ENCODE data around the gene ENKD1.

Gene ENKD1

GRCh38 chr16:67679935-67680897, 13.7 kb upstream of the ENKD1 start:
- DNase-seq (ENCODE audit: low spot score): no peak

GRCh38 chr16:67678354-67679023, 11.9 kb upstream of the ENKD1 start:
- no peak for DNase-seq (ENCODE audit: low spot score)

GRCh38 chr16:67677712-67678111, 11.2 kb upstream of the ENKD1 start:
- no peak for DNase-seq (ENCODE audit: low spot score)

GRCh38 chr16:67676939-67677338, 10.4 kb upstream of the ENKD1 start:
- DNase-seq (ENCODE audit: low spot score): no peak

- DNase-seq (ENCODE audit: low spot score): no peak
These were observed 10.0 kb upstream of the ENKD1 start for GRCh38 chr16:67676516-67676915.

- no peak for DNase-seq (ENCODE audit: low spot score)
These were observed 9.4 kb upstream of the ENKD1 start for GRCh38 chr16:67675999-67676398.

GRCh38 chr16:67675579-67675935, 9.0 kb upstream of the ENKD1 start:
- DNase-seq (ENCODE audit: low spot score): no peak

GRCh38 chr16:67674851-67675578, 8.5 kb upstream of the ENKD1 start:
- no peak for DNase-seq (ENCODE audit: low spot score)

GRCh38 chr16:67673712-67674580, 7.4 kb upstream of the ENKD1 start:
- no peak for DNase-seq (ENCODE audit: low spot score)

- DNase-seq (ENCODE audit: low spot score): peak; percentile 48
These were observed 6.5 kb upstream of the ENKD1 start for GRCh38 chr16:67672739-67673662.

- no peak for DNase-seq (ENCODE audit: low spot score)
These were observed 5.8 kb upstream of the ENKD1 start for GRCh38 chr16:67672306-67672705.

GRCh38 chr16:67669499-67670101, 3.0 kb upstream of the ENKD1 start:
- no peak for DNase-seq (ENCODE audit: low spot score)

GRCh38 chr16:67668495-67669157, 2.1 kb upstream of the ENKD1 start:
- DNase-seq (ENCODE audit: low spot score): peak; percentile 9

- DNase-seq (ENCODE audit: low spot score): peak; percentile 82
These were observed 1.4 kb upstream of the ENKD1 start for GRCh38 chr16:67667817-67668494.

- DNase-seq (ENCODE audit: low spot score): no peak
These were observed 885 bp upstream of the ENKD1 start for GRCh38 chr16:67667453-67667816.

- DNase-seq (ENCODE audit: low spot score): no peak
These were observed 458 bp downstream of the ENKD1 start for GRCh38 chr16:67666032-67666551.

- DNase-seq (ENCODE audit: low spot score): no peak
These were observed 952 bp downstream of the ENKD1 start for GRCh38 chr16:67665598-67665997.

- no peak for DNase-seq (ENCODE audit: low spot score)
These were observed 1.7 kb downstream of the ENKD1 start for GRCh38 chr16:67664871-67665270.

GRCh38 chr16:67664258-67664657, 2.3 kb downstream of the ENKD1 start:
- no peak for DNase-seq (ENCODE audit: low spot score)

Measured in CD4-positive, alpha-beta T cell treated with Interleukin-15 for 4 hours (primary cell).